ENCODE measurements around the gene C9orf40. TPM values are rescaled to one million over a fixed set of nuclear protein-coding genes. Genes with fewer than 3 reads are reported as not detected.
A peak's percentile ranks its signal among the peaks of the same experiment; 100 is the strongest.

The C9orf40 gene
- polyA plus RNA-seq, 3 donors = 0.44 to 1.1 (median 0.47) TPM

GRCh38 chr9:74942801-74943200 lies 9.9 kb downstream of the C9orf40 start:
- no peak overlapping the region for H3K4me3 ChIP-seq (replicated peaks in 1 of 3; ENCODE audit: low read depth in 2 of 3, low read length in 3 of 3)
- H3K9me3 ChIP-seq (replicated peaks in 1 of 2; ENCODE audit: control insufficient read depth in 1 of 2, insufficient read depth in 1 of 2, low read length in 2 of 2) = no peaks in the 10 kb centered on the region
- no peaks in the 10 kb centered on the region for H3K79me2 ChIP-seq (ENCODE audit: insufficient read depth, low read length)
- Mint-ChIP-seq H3K9me3 (peaks cover 7 to 17% (median 8%) of the 10 kb centered on the region in 7 donors), H3K36me3 (peaks cover 0 to 3% of the 10 kb centered on the region in 2 donors), H3K4me1 (peaks cover 7% of the 10 kb centered on the region), H3K27ac (peak overlapping the region in 3 of 7 donors; percentile 17 to 80 (median 60)), H3K4me3 (no peak overlapping the region), H3K27me3 (ENCODE audit: low read depth in 3 of 3) (peaks cover 2 to 6% (median 3%) of the 10 kb centered on the region in 3 donors)
- no peaks in the 10 kb centered on the region for H4K20me1 ChIP-seq (ENCODE audit: insufficient read depth, low read length)
- no peaks in the 10 kb centered on the region for H3K36me3 ChIP-seq (replicated peaks in 1 of 2; ENCODE audit: control insufficient read depth in 1 of 2, insufficient read depth in 2 of 2, low read length in 2 of 2)
- WGBS (ENCODE audit: insufficient coverage) = 71% methylated on average over 1 of the region's 3 CpGs
- H3K27ac ChIP-seq (ENCODE audit: low read depth in 1 of 2, low read length in 2 of 2) = peak overlapping the region in 1 of 2 donors; percentile 75
- H3K9ac ChIP-seq (ENCODE audit: insufficient read depth, low read length, poor library complexity, severe bottlenecking) = no peak overlapping the region
- no peak for TF ChIP-seq CTCF (IDR thresholded peaks at IDR 0.05)
- intact Hi-C loops (cut with micrococcal nuclease) = no loop called here
- no peak overlapping the region for H3K4me2 ChIP-seq (replicated peaks; ENCODE audit: extremely low read depth, low read length, poor library complexity, severe bottlenecking)
- peak overlapping the region; percentile 5 for H2AFZ ChIP-seq (ENCODE audit: insufficient read depth, low read depth, low read length, poor library complexity, severe bottlenecking)
- peaks cover 0 to 14% of the 10 kb centered on the region in 2 donors for H3K4me1 ChIP-seq (ENCODE audit: control insufficient read depth in 1 of 2, insufficient read depth in 2 of 2, low read length in 2 of 2)
- no peaks in the 10 kb centered on the region for H3K27me3 ChIP-seq (ENCODE audit: control insufficient read depth in 2 of 2, insufficient read depth in 2 of 2, low read length in 2 of 2)
- peak; percentile 61 to 80 (median 67) for DNase-seq

GRCh38 chr9:74940600-74940999 lies 12.1 kb downstream of the C9orf40 start:
- Mint-ChIP-seq H3K4me3 (no peak overlapping the region), H3K27ac (no peak overlapping the region), H3K4me1 (peaks cover 7% of the 10 kb centered on the region), H3K27me3 (ENCODE audit: low read depth in 3 of 3) (peaks cover 3 to 6% (median 4%) of the 10 kb centered on the region in 3 donors), H3K36me3 (no peaks in the 10 kb centered on the region), H3K9me3 (peaks cover 7 to 17% (median 8%) of the 10 kb centered on the region in 7 donors)
- Histone ChIP-seq H3K9ac (ENCODE audit: insufficient read depth, low read length, poor library complexity, severe bottlenecking) (no peak overlapping the region), H3K27ac (ENCODE audit: low read depth in 1 of 2, low read length in 2 of 2) (no peak overlapping the region), H3K36me3 (replicated peaks in 1 of 2; ENCODE audit: control insufficient read depth in 1 of 2, insufficient read depth in 2 of 2, low read length in 2 of 2) (no peaks in the 10 kb centered on the region), H3K4me2 (replicated peaks; ENCODE audit: extremely low read depth, low read length, poor library complexity, severe bottlenecking) (no peak overlapping the region), H3K4me3 (replicated peaks in 1 of 3; ENCODE audit: low read depth in 2 of 3, low read length in 3 of 3) (no peak overlapping the region), H3K4me1 (ENCODE audit: control insufficient read depth in 1 of 2, insufficient read depth in 2 of 2, low read length in 2 of 2) (peaks cover 0 to 14% of the 10 kb centered on the region in 2 donors), H4K20me1 (ENCODE audit: insufficient read depth, low read length) (no peaks in the 10 kb centered on the region), H3K79me2 (ENCODE audit: insufficient read depth, low read length) (no peaks in the 10 kb centered on the region), H3K27me3 (ENCODE audit: control insufficient read depth in 2 of 2, insufficient read depth in 2 of 2, low read length in 2 of 2) (no peaks in the 10 kb centered on the region), H2AFZ (ENCODE audit: insufficient read depth, low read depth, low read length, poor library complexity, severe bottlenecking) (no peak overlapping the region), H3K9me3 (replicated peaks in 1 of 2; ENCODE audit: control insufficient read depth in 1 of 2, insufficient read depth in 1 of 2, low read length in 2 of 2) (no peaks in the 10 kb centered on the region)
- TF ChIP-seq CTCF (IDR thresholded peaks at IDR 0.05) = no peak
- no peak for DNase-seq
- 78% methylated on average over 1 of the region's 4 CpGs for WGBS (ENCODE audit: insufficient coverage)
- intact Hi-C loops (cut with micrococcal nuclease) = no loop called here
